Placental pericyte (primary cell): ENCODE measurements around the gene C1orf146. TPM values are rescaled to one million over a fixed set of nuclear protein-coding genes. Genes with fewer than 3 reads are reported as not detected.

Source experiments
- total RNA-seq: library from RNA; depleted of rRNA; stranded (reverse); fragments of >200 nt; gene quantifications from 2 replicates; pipeline ENCODE4 v1.2.3, GENCODE V29; 2012

C1orf146 gene, protein sequence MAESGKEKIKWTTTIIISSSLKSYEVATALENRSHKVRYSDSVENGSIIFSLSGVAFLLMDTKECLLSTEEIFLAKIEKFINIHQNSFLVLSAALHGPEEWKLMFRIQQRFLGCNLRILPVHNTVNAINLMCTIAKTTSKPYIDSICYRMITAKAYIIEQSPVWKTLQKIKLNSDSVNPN
- total RNA-seq: not detected in 2 replicates

DNA sequence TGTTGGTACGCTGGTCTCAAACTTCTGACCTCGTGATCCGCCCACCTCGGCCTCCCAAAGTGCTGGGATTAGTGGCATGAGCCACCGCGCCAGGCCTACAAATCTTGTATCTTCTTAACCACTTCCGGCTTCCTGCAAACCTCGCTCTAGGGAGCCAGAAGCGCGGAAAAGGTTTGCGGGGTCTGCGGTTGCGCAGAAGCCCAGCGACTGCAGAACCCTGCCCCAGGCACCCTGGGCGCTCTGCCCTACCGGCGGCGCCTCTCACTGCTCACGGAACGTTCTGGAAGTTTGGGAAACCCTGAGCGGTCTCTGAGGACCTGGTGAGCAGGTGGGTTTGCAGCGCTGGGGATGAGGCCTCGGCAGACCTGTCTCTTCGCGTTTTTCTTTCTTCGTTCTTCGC lies at the start of gene C1orf146:
Gene C1orf146, plus strand, starts transcription at position 195 of the 400 bp plus-strand sequence. CDS start 13,506 bp downstream, outside the sequence.

Other genes starting within 250 kb of the C1orf146 start
- gene EPHX4, start 187.9 kb upstream of the C1orf146 start, total RNA-seq: 0.88 and 7.0 TPM in 2 replicates
- gene SETSIP, start 142.5 kb upstream of the C1orf146 start, total RNA-seq: not detected in 2 replicates
- gene BTBD8, start 137.6 kb upstream of the C1orf146 start, total RNA-seq: 2.4 and 2.8 TPM in 2 replicates
- gene GLMN, start 81.1 kb downstream of the C1orf146 start, total RNA-seq: 5.7 and 15.3 TPM in 2 replicates
- gene RPAP2, start 81.1 kb downstream of the C1orf146 start, total RNA-seq: 5.3 and 6.4 TPM in 2 replicates